Trophoblast cell (in vitro differentiated cells and primary cell): ENCODE measurements around the gene SH3BGRL2.

Experiments used
- DNase-seq, 2 donors: peaks; one replicate each; pipeline ENCODE4 v3.0.0-alpha.2; 2016
- H2AFZ ChIP-seq: 2 replicates; pipeline ENCODE4 v1.6.1; 2013; ENCODE audit warnings: low read length, moderate library complexity, mild to moderate bottlenecking; ENCODE audit not compliant: insufficient read depth, poor library complexity
- H2AK5ac ChIP-seq: 2 replicates; pipeline ENCODE4 v1.6.1; 2013; ENCODE audit warnings: mild to moderate bottlenecking, low read length
- H2BK120ac ChIP-seq: 2 replicates; pipeline ENCODE4 v1.6.1; 2013; ENCODE audit warnings: low read length, mild to moderate bottlenecking, moderate library complexity; ENCODE audit not compliant: insufficient read depth, poor library complexity
- H2BK12ac ChIP-seq: 2 replicates; pipeline ENCODE4 v1.6.1; 2013; ENCODE audit warnings: mild to moderate bottlenecking, low read length, moderate library complexity
- H2BK5ac ChIP-seq: 2 replicates; pipeline ENCODE4 v1.6.1; 2013; ENCODE audit warnings: low read length, low read depth, moderate library complexity, mild to moderate bottlenecking; ENCODE audit not compliant: poor library complexity
- H3K14ac ChIP-seq: 2 replicates; pipeline ENCODE4 v1.6.1; 2013; ENCODE audit warnings: mild to moderate bottlenecking, low read length
- H3K18ac ChIP-seq: 2 replicates; pipeline ENCODE4 v1.6.1; 2013; ENCODE audit warnings: mild to moderate bottlenecking, low read length
- H3K23ac ChIP-seq: 2 replicates; pipeline ENCODE4 v1.6.1; 2013; ENCODE audit warnings: low read length
- H3K27ac ChIP-seq: 2 replicates; pipeline ENCODE4 v1.5.1; 2013; ENCODE audit warnings: low read depth, mild to moderate bottlenecking, inconsistent platforms, low read length, moderate library complexity
- H3K27me3 ChIP-seq: 2 replicates; pipeline ENCODE4 v1.6.1; 2013; ENCODE audit warnings: inconsistent platforms, mild to moderate bottlenecking, low read length, moderate library complexity; ENCODE audit not compliant: insufficient read depth
- H3K36me3 ChIP-seq, 2 experiments: 1 replicate in 1 of 2; 2 replicates in 1 of 2; pipeline ENCODE4 v1.6.1; 2013; ENCODE audit warnings: low read length in 2 of 2, mild to moderate bottlenecking in 2 of 2, moderate library complexity in 1 of 2; ENCODE audit not compliant: insufficient read depth in 2 of 2, control insufficient read depth in 1 of 2
- H3K4ac ChIP-seq: 2 replicates; pipeline ENCODE4 v1.6.1; 2013; ENCODE audit warnings: low read depth, mild to moderate bottlenecking, low read length, moderate library complexity
- H3K4me1 ChIP-seq, 2 experiments: 1 replicate in 1 of 2; 2 replicates in 1 of 2; pipeline ENCODE4 v1.6.1; 2013; ENCODE audit warnings: low read length in 2 of 2, mild to moderate bottlenecking in 2 of 2, moderate library complexity in 1 of 2; ENCODE audit not compliant: insufficient read depth in 2 of 2, control insufficient read depth in 1 of 2
- H3K4me2 ChIP-seq: 2 replicates; pipeline ENCODE4 v1.6.1; 2013; ENCODE audit warnings: inconsistent platforms, mild to moderate bottlenecking, low read length, moderate library complexity
- H3K4me3 ChIP-seq: 2 replicates; pipeline ENCODE4 v1.5.1; 2013; ENCODE audit warnings: mild to moderate bottlenecking, low read depth, low read length, inconsistent platforms
- H3K79me1 ChIP-seq: one replicate; pipeline ENCODE4 v1.6.1; 2013; ENCODE audit warnings: low read length
- H3K79me2 ChIP-seq: 2 replicates; pipeline ENCODE4 v1.6.1; 2013; ENCODE audit warnings: low read length, mild to moderate bottlenecking; ENCODE audit not compliant: control insufficient read depth, insufficient read depth, poor library complexity
- H3K9ac ChIP-seq: 2 replicates; pipeline ENCODE4 v1.6.1; 2013; ENCODE audit warnings: mild to moderate bottlenecking, low read length
- H3K9me3 ChIP-seq: 2 replicates; pipeline ENCODE4 v1.6.1; 2013; ENCODE audit warnings: low read depth, mild to moderate bottlenecking, control low read depth, inconsistent platforms, low read length; ENCODE audit not compliant: insufficient read depth
- H4K12ac ChIP-seq: 2 replicates; pipeline ENCODE4 v1.6.1; 2013; ENCODE audit warnings: low read depth, mild to moderate bottlenecking, low read length, moderate library complexity
- H4K8ac ChIP-seq: 2 replicates; pipeline ENCODE4 v1.6.1; 2013; ENCODE audit warnings: low read depth, mild to moderate bottlenecking, low read length, moderate library complexity
- H4K91ac ChIP-seq: one replicate; pipeline ENCODE4 v1.6.1; 2013; ENCODE audit warnings: low read depth, mild to moderate bottlenecking, low read length, moderate library complexity
- WGBS: extraction: QIAGEN DNeasy Blood & Tissue Kit; methylation state at CpG from one replicate; pipeline ENCODE4 v1.1.7; 2013; ENCODE audit warnings: missing lambda C conversion rate; ENCODE audit not compliant: insufficient read length, insufficient coverage; ENCODE audit errors: extremely low coverage; 5-methylcytosine and 5-hydroxymethylcytosine counted together

SH3BGRL2 gene

GRCh38 chr6:79704200-79704599 lies 73.1 kb downstream of the SH3BGRL2 start:
- Histone ChIP-seq H3K27ac (no peak overlapping the region), H2BK12ac (no peak overlapping the region), H3K4me3 (no peak overlapping the region), H2AK5ac (no peak overlapping the region), H3K18ac (no peak overlapping the region), H4K12ac (no peak overlapping the region), H4K91ac (no peak overlapping the region), H3K27me3 (no peaks in the 10 kb centered on the region), H3K4ac (no peak overlapping the region), H2BK120ac (no peak overlapping the region), H2AFZ (no peak overlapping the region), H3K79me2 (no peaks in the 10 kb centered on the region), H3K4me1 (no peaks in the 10 kb centered on the region), H3K9me3 (no peaks in the 10 kb centered on the region), H2BK5ac (no peak overlapping the region), H4K8ac (no peak overlapping the region), H3K36me3 (peaks cover 0 to 4% of the 10 kb centered on the region in 2 experiments), H3K14ac (no peak overlapping the region), H3K4me2 (no peak overlapping the region), H3K79me1 (no peaks in the 10 kb centered on the region), H3K23ac (no peak overlapping the region), H3K9ac (no peak overlapping the region)
- WGBS: no CpG with 5 or more reads among the region's 2 CpGs
- no peak for DNase-seq

- H3K9me3 ChIP-seq: no peaks in the 10 kb centered on the region
- no peak overlapping the region for H3K9ac ChIP-seq
- no peaks in the 10 kb centered on the region for H3K79me2 ChIP-seq
- H3K79me1 ChIP-seq: no peaks in the 10 kb centered on the region
- H3K27ac ChIP-seq: no peak overlapping the region
- H2AK5ac ChIP-seq: no peak overlapping the region
- no peak overlapping the region for H3K4me2 ChIP-seq
- no peak overlapping the region for H2BK5ac ChIP-seq
- H2BK120ac ChIP-seq: no peak overlapping the region
- no peak overlapping the region for H3K4ac ChIP-seq
- H3K4me3 ChIP-seq: no peak overlapping the region
- H4K8ac ChIP-seq: no peak overlapping the region
- no peak overlapping the region for H2BK12ac ChIP-seq
- H3K14ac ChIP-seq: no peak overlapping the region
- no peak overlapping the region for H4K91ac ChIP-seq
- H3K23ac ChIP-seq: no peak overlapping the region
- H3K18ac ChIP-seq: no peak overlapping the region
- no peaks in the 10 kb centered on the region for H3K4me1 ChIP-seq
- H4K12ac ChIP-seq: no peak overlapping the region
- H3K27me3 ChIP-seq: no peaks in the 10 kb centered on the region
- peaks cover 2 to 4% of the 10 kb centered on the region in 2 experiments for H3K36me3 ChIP-seq
- no peak overlapping the region for H2AFZ ChIP-seq
- no peak for DNase-seq
- no CpG with 5 or more reads among the region's 5 CpGs for WGBS
Measured at GRCh38 chr6:79705456-79705995, 74.4 kb downstream of the SH3BGRL2 start.

- H3K36me3 ChIP-seq: peaks cover 2 to 4% of the 10 kb centered on the region in 2 experiments
- no peak overlapping the region for H3K4ac ChIP-seq
- H3K27ac ChIP-seq: no peak overlapping the region
- no peak overlapping the region for H4K91ac ChIP-seq
- H3K4me1 ChIP-seq: no peaks in the 10 kb centered on the region
- no peaks in the 10 kb centered on the region for H3K79me1 ChIP-seq
- no peak overlapping the region for H3K18ac ChIP-seq
- no peak overlapping the region for H3K4me2 ChIP-seq
- H2BK5ac ChIP-seq: no peak overlapping the region
- no peaks in the 10 kb centered on the region for H3K27me3 ChIP-seq
- no peak overlapping the region for H3K9ac ChIP-seq
- WGBS: no CpG with 5 or more reads among the region's 3 CpGs
- no peak overlapping the region for H4K12ac ChIP-seq
- no peak overlapping the region for H2BK12ac ChIP-seq
- H2AK5ac ChIP-seq: no peak overlapping the region
- no peaks in the 10 kb centered on the region for H3K9me3 ChIP-seq
- DNase-seq: no peak
- H3K14ac ChIP-seq: no peak overlapping the region
- no peak overlapping the region for H3K4me3 ChIP-seq
- no peak overlapping the region for H2BK120ac ChIP-seq
- no peak overlapping the region for H4K8ac ChIP-seq
- H3K23ac ChIP-seq: no peak overlapping the region
- no peaks in the 10 kb centered on the region for H3K79me2 ChIP-seq
- H2AFZ ChIP-seq: no peak overlapping the region
Measured at GRCh38 chr6:79706527-79706926, 75.4 kb downstream of the SH3BGRL2 start.

- H3K4me1 ChIP-seq: no peaks in the 10 kb centered on the region
- H3K23ac ChIP-seq: no peak overlapping the region
- H2AK5ac ChIP-seq: no peak overlapping the region
- no peak overlapping the region for H2BK120ac ChIP-seq
- H3K27ac ChIP-seq: no peak overlapping the region
- H3K79me2 ChIP-seq: no peaks in the 10 kb centered on the region
- no peak overlapping the region for H4K8ac ChIP-seq
- no peak for DNase-seq
- H4K91ac ChIP-seq: no peak overlapping the region
- H3K4ac ChIP-seq: no peak overlapping the region
- H3K27me3 ChIP-seq: no peaks in the 10 kb centered on the region
- no peaks in the 10 kb centered on the region for H3K9me3 ChIP-seq
- H2BK5ac ChIP-seq: no peak overlapping the region
- H3K4me2 ChIP-seq: no peak overlapping the region
- no peak overlapping the region for H3K14ac ChIP-seq
- no peak overlapping the region for H2BK12ac ChIP-seq
- no peak overlapping the region for H3K9ac ChIP-seq
- no peak overlapping the region for H4K12ac ChIP-seq
- H2AFZ ChIP-seq: no peak overlapping the region
- no CpG with 5 or more reads among the region's 1 CpG for WGBS
- peaks cover 2% of the 10 kb centered on the region in 2 experiments for H3K36me3 ChIP-seq
- H3K4me3 ChIP-seq: no peak overlapping the region
- H3K18ac ChIP-seq: no peak overlapping the region
- no peaks in the 10 kb centered on the region for H3K79me1 ChIP-seq
Measured at GRCh38 chr6:79707621-79708020, 76.5 kb downstream of the SH3BGRL2 start.
